HG03175 (cell line): ENCODE results near the gene SNRNP48.

Experiments used
- ATAC-seq: cut with Tn5 transposase; IDR thresholded peaks from one replicate; pipeline ENCODE4 v1.9.1; 2021; ENCODE audit warnings: mild to moderate bottlenecking, moderate library complexity; ENCODE audit not compliant: unreplicated experiment

SNRNP48 gene

GRCh38 chr6:7640607-7641577 lies 50.9 kb downstream of the SNRNP48 start:
- no peak for ATAC-seq

- no peak for ATAC-seq
These were observed 52.8 kb downstream of the SNRNP48 start for GRCh38 chr6:7642791-7643190.

GRCh38 chr6:7644417-7644816 lies 54.4 kb downstream of the SNRNP48 start:
- ATAC-seq, result no peak

- ATAC-seq, result no peak
These were observed 56.4 kb downstream of the SNRNP48 start for GRCh38 chr6:7646394-7646793.

GRCh38 chr6:7647504-7647903 lies 57.5 kb downstream of the SNRNP48 start:
- no peak for ATAC-seq

- ATAC-seq, result no peak
These were observed 59.2 kb downstream of the SNRNP48 start for GRCh38 chr6:7649037-7649810.

- no peak for ATAC-seq
These were observed 60.9 kb downstream of the SNRNP48 start for GRCh38 chr6:7650878-7651277.

GRCh38 chr6:7652957-7653356 lies 63.0 kb downstream of the SNRNP48 start:
- no peak for ATAC-seq

- ATAC-seq, result no peak
These were observed 66.4 kb downstream of the SNRNP48 start for GRCh38 chr6:7656355-7656754.

GRCh38 chr6:7658543-7658942 lies 68.5 kb downstream of the SNRNP48 start:
- no peak for ATAC-seq

GRCh38 chr6:7661364-7661763 lies 71.4 kb downstream of the SNRNP48 start:
- no peak for ATAC-seq
